ENCODE measurements around the gene CTNS. TPM values are rescaled to one million over a fixed set of nuclear protein-coding genes. Genes with fewer than 3 reads are reported as not detected.

CTNS gene
- total and polyA plus RNA-seq, 2 donors from 2014 or later, result 11.9 to 15.7 TPM

DNA sequence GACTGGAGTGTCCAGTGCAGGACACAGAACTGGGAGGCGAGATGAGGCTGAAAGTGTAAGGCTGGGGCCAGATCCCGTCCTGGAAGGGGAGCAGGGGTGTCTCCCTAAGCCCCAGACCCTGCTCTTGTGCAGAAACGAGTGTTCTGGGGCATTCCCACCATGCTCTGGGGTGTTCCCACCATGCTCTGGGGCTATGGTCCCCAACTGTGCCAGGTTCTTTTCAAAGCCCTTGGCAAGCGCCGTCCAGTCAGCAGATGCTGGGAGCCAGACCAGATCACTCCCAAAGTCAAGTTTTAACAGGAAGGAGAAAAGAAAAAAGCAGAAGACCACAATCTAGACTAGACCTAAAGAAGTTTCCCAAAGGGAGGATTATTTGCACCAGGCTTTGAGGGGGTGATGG lies 29.3 kb downstream of the CTNS start:
- intact Hi-C loops (cut with DNase I), result no loop called here
- no peak overlapping the region for H3K4me3 ChIP-seq (ENCODE audit: low read length in 3 of 3)
- peaks cover 0 to 25% (median 14%) of the 10 kb centered on the region in 3 donors for H3K4me1 ChIP-seq (ENCODE audit: control insufficient read depth in 2 of 3, insufficient read depth in 2 of 3, low read depth in 1 of 3, low read length in 3 of 3)
- DNase-seq (no peak), FAIRE-seq (no peak)
- H3K36me3 ChIP-seq (ENCODE audit: control insufficient read depth in 2 of 3, insufficient read depth in 3 of 3, low read length in 3 of 3), result peaks cover 0 to 9% (median 7%) of the 10 kb centered on the region in 3 donors
- H3K27me3 ChIP-seq (ENCODE audit: control insufficient read depth, insufficient read depth, low read length), result no peaks in the 10 kb centered on the region
- H3K27ac ChIP-seq (ENCODE audit: low read depth in 2 of 2, low read length in 2 of 2), result no peak overlapping the region
- H3K9me3 ChIP-seq (ENCODE audit: control insufficient read depth in 2 of 3, insufficient read depth in 1 of 3, low read length in 3 of 3), result no peaks in the 10 kb centered on the region
- H3K9ac ChIP-seq (ENCODE audit: low read length in 3 of 3), result no peak overlapping the region
- TF ChIP-seq, protein P1, sequence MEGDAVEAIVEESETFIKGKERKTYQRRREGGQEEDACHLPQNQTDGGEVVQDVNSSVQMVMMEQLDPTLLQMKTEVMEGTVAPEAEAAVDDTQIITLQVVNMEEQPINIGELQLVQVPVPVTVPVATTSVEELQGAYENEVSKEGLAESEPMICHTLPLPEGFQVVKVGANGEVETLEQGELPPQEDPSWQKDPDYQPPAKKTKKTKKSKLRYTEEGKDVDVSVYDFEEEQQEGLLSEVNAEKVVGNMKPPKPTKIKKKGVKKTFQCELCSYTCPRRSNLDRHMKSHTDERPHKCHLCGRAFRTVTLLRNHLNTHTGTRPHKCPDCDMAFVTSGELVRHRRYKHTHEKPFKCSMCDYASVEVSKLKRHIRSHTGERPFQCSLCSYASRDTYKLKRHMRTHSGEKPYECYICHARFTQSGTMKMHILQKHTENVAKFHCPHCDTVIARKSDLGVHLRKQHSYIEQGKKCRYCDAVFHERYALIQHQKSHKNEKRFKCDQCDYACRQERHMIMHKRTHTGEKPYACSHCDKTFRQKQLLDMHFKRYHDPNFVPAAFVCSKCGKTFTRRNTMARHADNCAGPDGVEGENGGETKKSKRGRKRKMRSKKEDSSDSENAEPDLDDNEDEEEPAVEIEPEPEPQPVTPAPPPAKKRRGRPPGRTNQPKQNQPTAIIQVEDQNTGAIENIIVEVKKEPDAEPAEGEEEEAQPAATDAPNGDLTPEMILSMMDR (IDR thresholded peaks at IDR 0.05; ENCODE audit: borderline replicate concordance, extremely low read depth, insufficient read depth), result no peak

DNA sequence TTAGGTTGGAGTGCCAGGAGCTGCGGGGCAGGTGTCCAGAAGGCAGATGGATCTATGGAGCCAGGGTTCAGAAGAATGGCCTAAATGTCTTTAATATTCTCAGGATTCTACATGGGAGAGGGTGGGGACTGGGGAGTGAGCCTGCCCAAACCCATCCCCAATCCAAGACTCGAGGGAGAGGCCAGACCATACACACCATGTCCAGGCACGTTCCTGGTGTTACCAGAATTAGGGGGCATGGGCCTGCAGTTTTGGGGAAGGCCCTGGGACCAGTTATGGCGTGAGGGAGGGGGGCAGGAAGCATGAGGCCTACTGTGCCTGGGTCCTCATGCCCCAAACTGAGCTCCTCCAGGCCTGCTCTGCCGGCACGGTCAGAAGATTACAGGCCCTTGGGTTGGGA lies 30.0 kb downstream of the CTNS start:
- H3K9ac ChIP-seq (ENCODE audit: low read length in 3 of 3), result peak overlapping the region in 1 of 3 donors; percentile 40
- no peaks in the 10 kb centered on the region for H3K9me3 ChIP-seq (ENCODE audit: control insufficient read depth in 2 of 3, insufficient read depth in 1 of 3, low read length in 3 of 3)
- peaks cover 0 to 7% (median 7%) of the 10 kb centered on the region in 3 donors for H3K36me3 ChIP-seq (ENCODE audit: control insufficient read depth in 2 of 3, insufficient read depth in 3 of 3, low read length in 3 of 3)
- DNase-seq (no peak), FAIRE-seq (no peak)
- TF ChIP-seq, protein P1 (IDR thresholded peaks at IDR 0.05; ENCODE audit: borderline replicate concordance, extremely low read depth, insufficient read depth), result no peak
- H3K27me3 ChIP-seq (ENCODE audit: control insufficient read depth, insufficient read depth, low read length), result no peaks in the 10 kb centered on the region
- peaks cover 0 to 19% (median 7%) of the 10 kb centered on the region in 3 donors for H3K4me1 ChIP-seq (ENCODE audit: control insufficient read depth in 2 of 3, insufficient read depth in 2 of 3, low read depth in 1 of 3, low read length in 3 of 3)
- H3K4me3 ChIP-seq (ENCODE audit: low read length in 3 of 3), result no peak overlapping the region
- H3K27ac ChIP-seq (ENCODE audit: low read depth in 2 of 2, low read length in 2 of 2), result no peak overlapping the region
- intact Hi-C loops (cut with DNase I), result no loop called here

DNA sequence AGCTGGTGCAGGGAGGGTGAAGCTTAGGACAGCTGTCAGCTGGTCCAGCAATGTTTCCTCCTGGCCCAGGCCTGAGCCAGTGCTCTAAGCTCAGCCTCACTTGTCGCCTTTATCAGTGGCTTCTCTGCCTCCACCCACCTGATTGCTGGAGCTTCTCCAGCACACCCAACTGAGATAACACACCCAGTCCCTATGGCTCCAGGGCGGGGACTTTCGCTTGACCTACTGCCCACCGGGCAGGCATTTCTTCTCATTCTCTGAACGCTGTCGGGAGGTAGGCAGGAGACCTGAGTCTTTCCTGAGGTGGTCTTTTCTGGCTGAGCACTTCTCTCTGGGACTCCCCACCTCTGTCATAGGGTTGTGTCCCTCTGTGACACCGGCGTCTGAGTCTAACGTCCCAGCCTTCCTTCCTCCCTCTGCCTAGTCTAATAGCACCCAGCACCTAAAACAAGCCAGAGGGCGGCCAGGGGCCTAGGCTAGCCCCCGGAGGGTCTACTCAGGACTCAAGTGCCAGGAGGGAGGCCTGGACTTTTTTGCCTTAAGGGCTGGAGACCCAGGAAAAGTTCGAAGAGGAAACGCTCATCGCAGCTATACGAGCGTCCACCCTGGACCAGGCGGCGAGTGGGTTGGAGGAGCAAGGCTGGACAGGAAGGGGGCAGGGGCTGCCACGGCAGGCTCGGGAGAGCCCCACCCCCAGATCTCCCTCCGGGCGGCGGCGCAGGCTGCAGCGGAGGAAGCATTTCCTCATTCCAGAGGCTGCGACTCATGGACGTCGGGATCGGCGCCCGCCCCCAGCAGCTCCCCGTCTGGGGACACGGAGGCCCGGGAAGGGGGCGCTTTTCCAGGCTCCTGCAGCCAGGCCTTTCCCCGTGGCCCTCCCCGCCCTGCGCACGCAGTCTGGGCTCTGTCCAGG lies 31.1 kb downstream of the CTNS start:
- DNase-seq (peak; percentile 90 to 98 (median 94)), FAIRE-seq (no peak)
- TF ChIP-seq, protein P1 (IDR thresholded peaks at IDR 0.05; ENCODE audit: borderline replicate concordance, extremely low read depth, insufficient read depth), result no peak
- Histone ChIP-seq H3K27me3 (ENCODE audit: control insufficient read depth, insufficient read depth, low read length) (no peaks in the 10 kb centered on the region), H3K27ac (ENCODE audit: low read depth in 2 of 2, low read length in 2 of 2) (peak overlapping the region; percentile 96 to 99), H3K4me1 (ENCODE audit: control insufficient read depth in 2 of 3, insufficient read depth in 2 of 3, low read depth in 1 of 3, low read length in 3 of 3) (peaks cover 0 to 19% (median 7%) of the 10 kb centered on the region in 3 donors), H3K9me3 (ENCODE audit: control insufficient read depth in 2 of 3, insufficient read depth in 1 of 3, low read length in 3 of 3) (no peaks in the 10 kb centered on the region), H3K4me3 (ENCODE audit: low read length in 3 of 3) (peak overlapping the region; percentile 69 to 85 (median 71)), H3K36me3 (ENCODE audit: control insufficient read depth in 2 of 3, insufficient read depth in 3 of 3, low read length in 3 of 3) (peaks cover 0 to 7% (median 7%) of the 10 kb centered on the region in 3 donors), H3K9ac (ENCODE audit: low read length in 3 of 3) (peak overlapping the region; percentile 44 to 84 (median 78))
- intact Hi-C loops (cut with DNase I), result no loop called here

Measured in kidney (tissue), 14 donors.